COLO668 (cell line): ENCODE measurements around the gene C1orf21.

Experiments
- DNase-seq: peaks from one replicate; lab custom pipeline; 2025; ENCODE audit not compliant: unreplicated experiment; lab: John Stamatoyannopoulos, UW

Gene C1orf21

DNA sequence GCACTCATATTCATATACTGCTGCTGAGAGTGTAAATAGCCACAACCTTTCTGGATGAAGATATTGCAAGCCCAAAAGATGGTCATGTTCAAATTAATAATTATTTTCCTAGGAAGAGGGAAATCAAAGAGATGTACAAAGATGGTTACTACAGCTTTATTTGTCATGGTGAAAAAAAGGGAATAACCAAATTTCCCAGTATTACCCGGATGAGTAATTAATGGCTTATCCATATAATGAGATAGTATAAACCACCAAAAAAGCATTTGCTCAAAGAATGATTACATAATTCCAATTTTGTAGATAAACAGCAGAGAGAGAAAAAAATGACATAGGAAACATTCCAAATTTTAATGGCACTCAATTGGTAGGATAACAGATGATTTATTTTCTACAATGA, 165.6 kb downstream of the C1orf21 start:
- no peak for DNase-seq

- no peak for DNase-seq
Observed at GRCh38 chr1:184553845-184554244, 167.0 kb downstream of the C1orf21 start.

- DNase-seq: no peak
Observed at GRCh38 chr1:184555665-184556641, 169.1 kb downstream of the C1orf21 start.

DNA sequence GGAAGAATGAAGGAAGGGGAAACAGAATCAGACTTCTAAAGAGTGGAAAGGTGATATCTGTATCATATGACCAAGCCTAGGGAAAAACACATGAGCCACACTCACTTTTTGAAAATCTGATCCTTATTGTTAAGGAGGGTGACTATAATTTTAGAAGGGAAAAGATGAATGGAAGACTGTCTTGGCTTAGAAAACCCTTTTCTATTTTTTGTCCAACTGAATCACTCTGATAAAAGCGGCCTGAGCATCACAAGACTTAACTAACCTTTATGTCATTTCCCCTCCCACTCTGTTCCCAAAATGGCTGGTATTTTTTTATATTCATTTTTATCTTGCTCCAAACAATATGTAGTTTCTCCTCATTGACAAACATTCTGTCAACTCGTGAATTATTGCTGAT, 169.8 kb downstream of the C1orf21 start:
- DNase-seq: no peak

DNA sequence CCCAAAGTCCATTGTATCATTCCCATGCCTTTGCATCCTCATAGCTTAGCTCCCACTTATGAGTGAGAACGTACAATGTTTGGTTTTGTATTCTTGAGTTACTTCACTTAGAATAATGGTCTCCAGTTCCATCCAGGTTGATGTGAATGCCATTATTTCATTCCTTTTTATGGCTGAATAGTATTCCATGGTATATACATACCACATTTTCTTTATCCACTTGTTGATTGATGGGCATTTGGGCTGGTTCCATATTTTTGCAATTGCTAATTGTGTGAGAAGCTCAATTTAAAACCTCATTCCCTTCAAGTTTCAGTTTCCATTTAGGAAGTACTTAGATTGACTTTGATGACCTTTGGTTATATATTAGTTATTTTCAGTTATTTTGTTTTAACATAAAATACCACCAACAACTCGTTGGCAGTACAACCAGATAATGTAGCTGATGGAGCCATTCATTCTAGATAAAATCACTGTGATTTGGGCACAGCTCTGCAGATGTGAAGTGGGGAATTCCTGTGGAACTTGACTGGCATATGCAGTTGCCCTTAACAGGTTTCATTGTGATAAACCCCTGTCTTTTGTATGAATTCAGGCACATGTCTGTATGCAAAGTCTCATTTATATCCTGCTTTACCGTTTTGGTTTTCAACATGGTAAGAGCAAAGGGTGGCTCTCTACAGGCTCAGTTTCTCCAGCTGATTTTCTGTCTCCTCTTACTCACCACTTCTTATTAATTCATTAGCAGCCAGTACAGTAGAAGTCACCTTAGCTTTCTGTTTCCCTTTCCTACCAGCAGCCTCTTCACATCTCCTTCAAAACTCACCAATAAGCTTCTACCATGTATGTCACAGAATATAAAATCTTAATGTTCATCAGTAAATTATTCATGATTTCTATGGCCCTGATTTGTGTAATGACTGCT, 170.9 kb downstream of the C1orf21 start:
- DNase-seq: no peak

DNA sequence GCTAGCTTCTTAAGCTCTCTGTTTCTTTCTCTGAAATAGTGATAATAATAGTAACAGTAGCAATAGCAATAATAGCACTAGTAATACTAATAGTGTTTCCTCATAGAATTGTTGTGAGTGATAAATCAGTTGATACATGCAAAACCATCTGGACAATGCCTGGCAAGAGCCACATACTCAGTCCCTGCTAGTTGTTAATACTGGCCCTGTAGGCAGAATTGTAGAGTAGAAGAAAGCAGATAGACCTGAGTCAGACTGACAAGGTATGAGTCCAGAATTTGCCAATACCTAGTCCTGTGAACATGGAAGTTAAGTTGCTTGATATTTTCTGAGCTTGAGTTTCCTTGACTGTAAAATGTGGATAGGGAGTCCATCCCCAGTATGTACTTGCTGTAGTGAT, 171.9 kb downstream of the C1orf21 start:
- DNase-seq: no peak

- no peak for DNase-seq
Observed at GRCh38 chr1:184559117-184559713, 172.4 kb downstream of the C1orf21 start.

DNA sequence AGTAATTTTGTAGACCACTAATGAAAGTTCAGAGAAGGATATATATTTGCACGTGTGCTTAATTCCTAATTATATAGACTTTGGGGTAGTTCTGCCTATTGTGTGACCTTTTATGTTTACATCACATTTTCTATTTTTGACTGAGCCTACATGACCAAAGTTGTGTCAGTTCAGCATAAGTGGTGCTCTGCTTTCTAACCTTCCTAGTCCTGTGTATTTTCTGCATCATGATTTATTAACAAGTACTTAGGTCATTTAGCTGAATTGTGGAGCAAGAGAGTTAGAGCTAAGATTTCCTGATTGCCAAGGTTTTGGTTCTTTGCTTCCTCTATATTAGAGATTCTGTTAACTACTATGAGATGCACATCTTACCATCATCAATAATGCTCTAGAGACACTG, 176.0 kb downstream of the C1orf21 start:
- DNase-seq: no peak

- no peak for DNase-seq
Observed at GRCh38 chr1:184563308-184563707, 176.5 kb downstream of the C1orf21 start.

DNA sequence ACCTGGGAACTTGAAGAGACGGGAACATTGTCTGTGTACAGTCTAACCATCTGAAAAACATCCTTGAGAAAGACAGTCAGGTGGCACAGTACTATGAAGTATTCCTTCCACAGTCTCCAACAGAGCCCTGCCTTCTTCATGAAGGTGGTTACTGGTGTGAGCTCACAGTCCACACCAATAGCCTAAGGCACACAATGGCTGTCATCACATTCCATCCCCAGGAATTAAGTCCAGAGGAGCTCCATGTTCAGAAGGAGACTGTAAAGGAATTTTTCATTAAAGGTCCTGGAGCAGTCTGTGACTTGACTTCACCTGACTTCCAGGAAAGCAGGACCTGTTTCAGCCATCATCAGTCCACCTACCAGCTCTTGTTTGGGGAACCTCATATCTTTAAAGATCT, 180.2 kb downstream of the C1orf21 start:
- no peak for DNase-seq

- DNase-seq: no peak
Observed at GRCh38 chr1:184567637-184568036, 180.8 kb downstream of the C1orf21 start.

- DNase-seq: no peak
Observed at GRCh38 chr1:184568148-184568547, 181.3 kb downstream of the C1orf21 start.

- DNase-seq: no peak
Observed at GRCh38 chr1:184569106-184569505, 182.3 kb downstream of the C1orf21 start.

DNA sequence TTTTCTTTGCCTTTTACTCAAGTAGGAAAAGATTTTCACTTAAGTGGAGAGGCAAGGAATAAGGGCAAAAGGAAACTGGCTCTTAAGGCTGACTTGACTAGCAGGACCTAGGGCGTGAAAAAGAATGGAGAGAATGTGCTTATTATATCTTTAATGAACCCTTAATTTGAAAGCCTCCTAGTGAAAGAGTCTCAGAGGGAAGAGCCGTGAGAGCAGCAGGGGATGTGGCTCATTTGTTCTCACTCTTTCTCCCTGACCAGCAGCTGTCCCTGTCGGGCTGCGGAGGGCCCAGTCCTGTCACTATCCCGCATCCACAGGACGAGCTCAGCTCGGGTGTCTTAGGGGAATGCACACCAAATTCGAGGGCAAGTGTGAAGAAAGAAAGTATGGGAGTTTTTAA, 187.8 kb downstream of the C1orf21 start:
- no peak for DNase-seq

- no peak for DNase-seq
Observed at GRCh38 chr1:184576822-184577221, 190.0 kb downstream of the C1orf21 start.

- DNase-seq: no peak
Observed at GRCh38 chr1:184577319-184577718, 190.5 kb downstream of the C1orf21 start.

DNA sequence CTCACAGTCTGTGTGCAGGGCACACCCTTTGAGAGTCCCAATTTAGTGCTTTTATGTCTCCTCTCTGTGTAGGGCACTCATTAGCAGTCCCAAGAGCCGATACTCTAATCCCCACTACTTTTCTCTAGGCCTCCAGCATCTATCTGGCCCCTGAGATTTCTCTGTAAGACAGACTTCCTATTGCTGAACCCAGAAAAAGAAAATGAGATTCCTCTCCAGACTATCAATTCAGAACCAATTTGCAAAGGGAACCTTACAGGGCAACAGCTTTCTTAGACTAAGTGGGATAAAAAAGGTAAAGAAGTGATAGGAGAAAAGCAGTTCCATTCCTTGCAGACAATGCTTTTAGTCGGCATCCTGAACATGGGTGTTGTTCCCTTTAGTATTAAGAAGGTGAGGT, 195.6 kb downstream of the C1orf21 start:
- no peak for DNase-seq

GRCh38 chr1:184583849-184584248, 197.0 kb downstream of the C1orf21 start:
- DNase-seq: no peak

DNA sequence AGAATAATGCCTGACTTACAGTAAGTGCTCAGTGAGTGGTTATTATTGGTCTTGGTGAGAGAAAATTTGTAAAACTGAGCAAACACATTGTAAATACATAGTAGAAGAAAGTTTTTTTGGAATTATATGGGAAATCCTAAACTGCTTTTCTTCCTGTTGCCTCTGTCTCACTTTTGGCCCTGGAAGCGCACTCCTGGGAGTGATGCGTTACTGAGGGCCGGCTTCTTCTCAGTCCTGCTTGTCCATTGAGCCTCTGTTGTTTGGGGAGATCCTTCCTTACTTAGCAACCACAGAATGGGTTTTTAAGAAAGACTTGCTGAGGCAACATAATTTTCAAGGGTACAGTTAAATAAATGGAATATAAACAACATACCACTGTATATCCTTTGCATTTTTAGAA, 201.9 kb downstream of the C1orf21 start:
- no peak for DNase-seq

DNA sequence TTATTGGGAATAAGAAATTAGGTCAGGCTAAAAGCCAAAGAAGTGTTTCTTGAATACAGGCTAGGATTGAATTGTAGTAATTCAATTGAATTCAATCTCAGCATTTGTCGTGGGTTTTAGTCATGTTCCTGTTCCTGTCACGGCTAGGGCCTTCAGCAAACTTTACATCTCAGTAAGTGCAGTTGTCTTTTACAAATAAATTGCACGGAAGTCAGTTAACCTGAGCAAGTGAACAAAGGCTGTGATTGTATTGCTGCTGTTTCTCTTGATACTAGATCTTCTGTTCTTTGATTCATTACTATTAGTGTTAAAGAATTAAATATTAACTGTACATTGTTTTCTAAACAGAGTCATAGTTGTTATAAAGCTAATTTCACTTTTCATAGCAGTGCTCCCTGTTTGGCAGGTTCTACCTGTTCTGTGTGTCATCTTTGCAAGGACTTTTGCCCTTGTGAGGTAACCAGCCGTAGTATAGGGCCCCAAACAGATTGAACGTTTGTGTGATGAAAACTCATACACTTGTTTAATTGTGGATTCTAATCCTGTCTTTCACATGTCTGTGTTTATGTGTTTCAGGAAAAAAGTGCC, 203.4 kb downstream of the C1orf21 start:
- no peak for DNase-seq

DNA sequence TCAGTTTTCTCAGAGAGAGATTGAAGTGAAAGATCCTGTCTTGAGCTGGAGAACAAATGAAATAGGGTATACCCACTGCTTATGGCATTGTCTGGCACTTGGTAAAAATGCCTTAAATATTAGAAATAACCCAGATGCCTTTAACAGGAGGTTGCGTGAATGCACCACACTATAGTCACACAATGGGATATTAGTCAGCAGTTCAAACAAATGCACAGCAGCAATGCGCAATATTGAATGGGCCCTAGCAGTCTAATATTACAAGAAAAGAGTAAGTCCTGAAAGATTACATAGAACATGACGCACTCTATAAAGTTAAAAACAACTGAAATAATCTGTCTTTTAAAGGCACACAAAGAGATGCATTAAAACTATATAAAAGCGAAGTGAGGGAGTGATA, 206.8 kb downstream of the C1orf21 start:
- no peak for DNase-seq
